K562 (cell line): Measurements from ENCODE around the gene MPHOSPH9. TPM values are rescaled to one million over a fixed set of nuclear protein-coding genes. Genes with fewer than 3 reads are reported as not detected.

ENCODE experiments used
- CC2D1A ChIP-seq: fragments of 450-650 bp; IDR thresholded peaks from 2 replicates; pipeline ENCODE4 v1.6.1; 2017; ENCODE audit warnings: mild to moderate bottlenecking
- CGGBP1 ChIP-seq: fragments of 250-450 bp; sonication (Bioruptor Pico); IDR thresholded peaks from 2 replicates; pipeline ENCODE4 v1.9.0; 2021; ENCODE audit warnings: mild to moderate bottlenecking
- CHD4 ChIP-seq: fragments of 200-600 bp; sonication (generic); IDR thresholded peaks from 3 replicates; pipeline ENCODE4 v1.6.1; 2012; ENCODE audit warnings: low read depth, mild to moderate bottlenecking, mixed read lengths, low read length, inconsistent platforms; ENCODE audit not compliant: insufficient read depth, insufficient replicate concordance, poor library complexity, severe bottlenecking
- CXXC5 ChIP-seq: fragments of 250-450 bp; sonication (Bioruptor Pico); IDR thresholded peaks from 2 replicates; pipeline ENCODE4 v1.8.0; 2022; ENCODE audit warnings: inconsistent platforms, mild to moderate bottlenecking, moderate library complexity
- ERF ChIP-seq: fragments of 450-650 bp; formaldehyde crosslinking; IDR thresholded peaks from 2 replicates; pipeline ENCODE4 v1.4.0; 2020; ENCODE audit warnings: mild to moderate bottlenecking, mixed read lengths
- GTF2E2 ChIP-seq: fragments of 200-800 bp; sonication (Bioruptor generic); IDR thresholded peaks from 2 replicates; pipeline ENCODE4 v1.6.1; 2016; ENCODE audit warnings: missing genetic modification characterization, missing compliant biosample characterization
- ILF3 ChIP-seq: fragments of 450-650 bp; IDR thresholded peaks from 2 replicates; pipeline ENCODE4 v1.6.1; 2018; ENCODE audit warnings: antibody characterized with exemption, mild to moderate bottlenecking, moderate library complexity, borderline replicate concordance
- MECOM ChIP-seq: fragments of 250-450 bp; sonication (Bioruptor Pico); IDR thresholded peaks from 2 replicates; pipeline ENCODE4 v1.8.0; 2022; ENCODE audit warnings: inconsistent platforms
- NCOA1 ChIP-seq: fragments of 450-650 bp; IDR thresholded peaks from 2 replicates; pipeline ENCODE4 v1.6.1; 2016; ENCODE audit warnings: low read depth
- NCOR1 ChIP-seq: fragments of 450-650 bp; IDR thresholded peaks from 2 replicates; pipeline ENCODE4 v1.6.1; 2016; ENCODE audit warnings: mild to moderate bottlenecking, moderate library complexity
- PHF8 ChIP-seq: fragments of 200-600 bp; sonication (generic); IDR thresholded peaks from 2 replicates; pipeline ENCODE4 v1.6.1; 2012; ENCODE audit warnings: mixed run types, mild to moderate bottlenecking, inconsistent platforms, low read length, moderate library complexity, borderline replicate concordance
- POLR2A ChIP-seq: fragments of 450-650 bp; conservative IDR thresholded peaks from 2 replicates; pipeline ENCODE4 v1.6.1; 2016
- SOX6 ChIP-seq: fragments of 450-650 bp; IDR thresholded peaks from 2 replicates; pipeline ENCODE4 v1.6.1; 2014; ENCODE audit warnings: mild to moderate bottlenecking
- TEAD2 ChIP-seq: fragments of 450-650 bp; IDR thresholded peaks from 2 replicates; pipeline ENCODE4 v1.6.1; 2016; ENCODE audit warnings: missing genetic modification characterization, control low read depth, missing compliant biosample characterization
- USF2 ChIP-seq: sonication (generic); formaldehyde crosslinking; IDR thresholded peaks from 2 replicates; pipeline ENCODE4 v1.5.0; 2020; ENCODE audit warnings: missing genetic modification reagents
- ZC3H8 ChIP-seq: fragments of 450-650 bp; IDR thresholded peaks from 2 replicates; pipeline ENCODE4 v1.6.1; 2017
- ZFX ChIP-seq: sonication (generic); formaldehyde crosslinking; IDR thresholded peaks from 2 replicates; pipeline ENCODE4 v1.8.0; 2022; ENCODE audit warnings: mild to moderate bottlenecking, missing genetic modification reagents, moderate library complexity
- ZNF395 ChIP-seq: fragments of 200-800 bp; sonication (Bioruptor generic); IDR thresholded peaks from 2 replicates; pipeline ENCODE4 v1.6.1; 2017; ENCODE audit warnings: missing genetic modification characterization, missing compliant biosample characterization
- ZNF41 ChIP-seq: fragments of 250-450 bp; sonication (Bioruptor Pico); conservative IDR thresholded peaks from 2 replicates; pipeline ENCODE4 v1.4.0; 2020; ENCODE audit warnings: mild to moderate bottlenecking
- polyA plus RNA-seq, 8 experiments: library from polyadenylated mRNA; depleted of rRNA in 4 of 8; stranded (reverse) in 5 of 8; unstranded in 3 of 8; fragments of >200 nt; fragmentation: Nextera tagmentation in 2 of 8; fragmentation: Illumina TruSeq in 1 of 8; extraction: Ambion mirVana in 2 of 8; extraction: Trizol in 1 of 8; gene quantifications; 2 replicates each; pipeline versions ENCODE4 v1.2.1 to v1.2.3, GENCODE V29; 2011 to 2014; ENCODE audit warnings: inconsistent platforms in 1 of 8, missing spikeins in 1 of 8
- total RNA-seq, 7 experiments: library from RNA; depleted of rRNA in 6 of 7; stranded (reverse); fragments of >200 nt in 6 of 7; fragmentation: Illumina TruSeq in 2 of 7; extraction: Trizol in 2 of 7; gene quantifications; 2 replicates each; pipeline versions ENCODE4 v1.2.1 to v1.2.3, GENCODE V29; 2011 to 2021; ENCODE audit warnings: low replicate concordance in 1 of 7
- TF ChIP-seq, protein P1 (sequence below): fragments of 250-450 bp; sonication (Bioruptor Pico); IDR thresholded peaks from 2 replicates; pipeline ENCODE4 v1.4.0; 2020; ENCODE audit warnings: borderline replicate concordance
- TF ChIP-seq, protein P2 (sequence below), 2 experiments: IDR thresholded peaks in 1 of 2; conservative IDR thresholded peaks in 1 of 2; 2 replicates each; pipeline ENCODE4 v1.6.1; 2016; ENCODE audit warnings: low read depth in 2 of 2, mild to moderate bottlenecking in 1 of 2, missing compliant biosample characterization in 1 of 2, missing genetic modification characterization in 1 of 2, moderate library complexity in 1 of 2

MPHOSPH9 gene
- total and polyA plus RNA-seq, 9 of the 15 experiments (the other 6 are each of a cell fraction or from before 2014, with no cell fraction given): 14.2 to 103 (median 54.5) TPM

- TF ChIP-seq TEAD2 (tag) (no peak), ERF (CRISPR knock-in tag) (no peak), GTF2E2 (no peak), ZNF395 (CRISPR knock-in tag) (no peak), ILF3 (no peak), PHF8 (peak; percentile 27; the same call in 1 of the 2 replicates), POLR2A (no peak), CGGBP1 (CRISPR knock-in tag) (no peak), USF2 (CRISPR knock-in tag) (no peak), ZFX (CRISPR knock-in tag) (no peak), MECOM (CRISPR knock-in tag) (no peak), NCOR1 (no peak), CHD4 (no peak), ZC3H8 (no peak), SOX6 (no peak), ZNF41 (CRISPR knock-in tag) (no peak), CC2D1A (no peak), NCOA1 (no peak), CXXC5 (CRISPR knock-in tag) (peak; percentile 85)
- TF ChIP-seq, protein P1, sequence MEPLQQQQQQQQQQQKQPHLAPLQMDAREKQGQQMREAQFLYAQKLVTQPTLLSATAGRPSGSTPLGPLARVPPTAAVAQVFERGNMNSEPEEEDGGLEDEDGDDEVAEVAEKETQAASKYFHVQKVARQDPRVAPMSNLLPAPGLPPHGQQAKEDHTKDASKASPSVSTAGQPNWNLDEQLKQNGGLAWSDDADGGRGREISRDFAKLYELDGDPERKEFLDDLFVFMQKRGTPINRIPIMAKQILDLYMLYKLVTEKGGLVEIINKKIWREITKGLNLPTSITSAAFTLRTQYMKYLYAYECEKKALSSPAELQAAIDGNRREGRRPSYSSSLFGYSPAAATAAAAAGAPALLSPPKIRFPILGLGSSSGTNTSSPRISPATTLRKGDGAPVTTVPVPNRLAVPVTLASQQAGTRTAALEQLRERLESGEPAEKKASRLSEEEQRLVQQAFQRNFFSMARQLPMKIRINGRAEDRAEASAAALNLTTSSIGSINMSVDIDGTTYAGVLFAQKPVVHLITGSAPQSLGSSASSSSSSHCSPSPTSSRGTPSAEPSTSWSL (CRISPR knock-in tag): no peak
- TF ChIP-seq, protein P2, sequence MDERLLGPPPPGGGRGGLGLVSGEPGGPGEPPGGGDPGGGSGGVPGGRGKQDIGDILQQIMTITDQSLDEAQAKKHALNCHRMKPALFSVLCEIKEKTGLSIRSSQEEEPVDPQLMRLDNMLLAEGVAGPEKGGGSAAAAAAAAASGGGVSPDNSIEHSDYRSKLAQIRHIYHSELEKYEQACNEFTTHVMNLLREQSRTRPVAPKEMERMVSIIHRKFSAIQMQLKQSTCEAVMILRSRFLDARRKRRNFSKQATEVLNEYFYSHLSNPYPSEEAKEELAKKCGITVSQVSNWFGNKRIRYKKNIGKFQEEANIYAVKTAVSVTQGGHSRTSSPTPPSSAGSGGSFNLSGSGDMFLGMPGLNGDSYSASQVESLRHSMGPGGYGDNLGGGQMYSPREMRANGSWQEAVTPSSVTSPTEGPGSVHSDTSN (CRISPR knock-in tag; IDR thresholded peaks at IDR 0.05; ENCODE audit: low read depth): no peak
- TF ChIP-seq, protein P2 (tag; conservative IDR thresholded peaks at IDR 0.05; ENCODE audit: low read depth): no peak
Observed at GRCh38 chr12:123150744-123151456, 82.0 kb downstream of the MPHOSPH9 start, which contains the start of gene PITPNM2 (continued).
